GM21825 (cell line): ENCODE measurements around the gene CLTCL1.
"Not testable (repeated sequence)": the region's sequence is repeated elsewhere in the genome, so short reads cannot be mapped to it uniquely, and the experiment has no call there.

Experiments
- ATAC-seq: cut with Tn5 transposase; IDR thresholded peaks from one replicate; pipeline ENCODE4 v1.9.1; 2021; ENCODE audit warnings: mild to moderate bottlenecking, moderate library complexity; ENCODE audit not compliant: unreplicated experiment

CLTCL1 gene

GRCh38 chr22:19291580-19292457 lies at the start of gene CLTCL1:
Gene CLTCL1 (minus strand): TSS chr22:19291719. CDS start chr22:19291641, 78 bp downstream.
- ATAC-seq: peak; percentile 51

- ATAC-seq: no peak
These were observed 45.6 kb upstream of the CLTCL1 start for GRCh38 chr22:19337137-19337536.

DNA sequence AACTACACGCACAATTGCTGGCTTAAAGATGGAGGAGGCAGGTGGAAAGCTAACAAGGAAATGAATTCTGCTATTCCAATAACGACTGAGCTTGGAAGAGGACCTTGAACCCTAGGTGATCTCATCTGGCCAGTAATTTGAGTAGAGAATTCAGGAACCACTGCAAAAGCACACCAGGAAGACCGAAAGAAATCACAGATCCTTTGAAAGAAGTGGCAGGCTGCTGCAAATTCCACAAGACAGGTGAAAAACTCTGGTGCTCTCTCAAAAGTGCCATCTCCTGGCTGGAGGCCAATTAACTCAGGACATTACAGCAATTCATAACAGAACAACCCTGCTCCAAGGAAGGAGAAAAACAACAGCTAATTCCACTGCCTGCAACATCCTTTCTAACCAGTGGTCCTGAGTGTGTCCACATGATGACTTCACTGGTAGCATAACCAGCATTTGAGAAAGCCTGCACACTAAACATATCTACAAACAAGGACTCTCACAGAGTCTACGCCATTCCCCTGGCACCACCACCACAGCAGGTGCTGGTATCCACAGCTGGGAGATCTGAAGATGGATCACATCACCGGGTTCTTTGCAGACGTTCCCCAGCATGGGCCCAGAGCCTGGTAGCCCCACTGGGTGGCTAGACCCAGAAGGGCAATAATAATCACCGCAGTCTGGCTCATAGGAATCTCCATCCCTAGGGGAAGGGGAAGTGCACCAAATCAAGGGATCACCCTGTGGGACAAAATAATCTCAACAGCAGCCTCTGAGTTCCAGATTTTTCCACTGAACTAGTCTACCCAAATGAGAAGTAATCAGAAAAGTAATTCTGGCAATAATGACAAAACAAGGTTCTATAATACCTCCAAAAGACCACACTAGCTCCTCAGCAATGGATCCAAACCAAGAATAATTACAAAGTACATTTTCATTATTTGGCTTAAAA lies 44.9 kb upstream of the CLTCL1 start:
- ATAC-seq: no peak

- ATAC-seq: no peak
These were observed 40.5 kb upstream of the CLTCL1 start for GRCh38 chr22:19331975-19332374.

GRCh38 chr22:19331474-19331873 lies 40.0 kb upstream of the CLTCL1 start:
- ATAC-seq: no peak

DNA sequence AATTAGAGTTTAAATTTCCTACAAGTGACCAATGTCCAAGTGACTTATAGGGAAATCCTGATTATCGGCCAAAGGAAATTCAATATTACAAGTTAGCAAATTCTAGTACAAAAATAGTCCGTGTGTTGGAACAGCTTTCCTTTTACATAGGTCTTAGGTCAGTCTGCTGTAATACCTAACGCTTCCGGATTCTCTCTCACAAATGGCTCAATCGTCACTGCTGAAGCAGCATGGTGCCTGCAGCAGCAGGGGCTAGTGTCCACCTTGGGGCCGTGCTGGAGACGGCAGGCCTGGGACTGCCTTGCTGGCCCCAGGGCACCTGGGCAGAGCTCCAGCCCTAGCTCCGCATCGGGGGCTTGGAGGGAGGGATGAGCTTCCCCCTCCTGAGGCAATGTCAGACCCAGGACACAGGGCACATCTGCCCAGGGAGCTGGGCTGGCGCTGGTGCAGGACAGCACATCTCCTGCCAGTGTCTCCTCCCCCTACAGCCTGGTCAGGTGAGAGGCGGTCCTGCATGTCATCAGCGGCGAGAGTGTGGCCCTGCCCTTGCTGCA lies 39.4 kb upstream of the CLTCL1 start:
- ATAC-seq: no peak

- ATAC-seq: not testable (repeated sequence)
These were observed 38.7 kb upstream of the CLTCL1 start for GRCh38 chr22:19330205-19330604.

DNA sequence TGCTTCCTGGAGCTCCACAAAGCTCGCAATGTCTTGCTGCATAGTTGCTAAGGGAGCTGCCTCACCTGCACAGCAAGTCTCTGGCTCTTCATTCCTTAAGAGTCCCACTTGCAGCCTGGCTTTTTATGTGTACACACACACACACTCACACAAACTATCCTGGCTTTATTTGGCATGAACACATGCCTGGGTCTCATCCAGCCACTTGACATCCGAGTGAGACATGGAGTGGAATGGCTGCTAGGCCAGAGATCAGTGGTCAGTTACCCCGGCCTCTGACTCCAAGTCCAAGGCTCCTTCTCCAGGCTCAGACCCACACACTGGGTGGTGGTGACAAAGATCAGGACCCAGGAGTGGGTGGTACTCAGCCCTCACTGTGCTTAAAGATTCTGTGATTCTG lies 37.9 kb upstream of the CLTCL1 start:
- ATAC-seq: no peak

DNA sequence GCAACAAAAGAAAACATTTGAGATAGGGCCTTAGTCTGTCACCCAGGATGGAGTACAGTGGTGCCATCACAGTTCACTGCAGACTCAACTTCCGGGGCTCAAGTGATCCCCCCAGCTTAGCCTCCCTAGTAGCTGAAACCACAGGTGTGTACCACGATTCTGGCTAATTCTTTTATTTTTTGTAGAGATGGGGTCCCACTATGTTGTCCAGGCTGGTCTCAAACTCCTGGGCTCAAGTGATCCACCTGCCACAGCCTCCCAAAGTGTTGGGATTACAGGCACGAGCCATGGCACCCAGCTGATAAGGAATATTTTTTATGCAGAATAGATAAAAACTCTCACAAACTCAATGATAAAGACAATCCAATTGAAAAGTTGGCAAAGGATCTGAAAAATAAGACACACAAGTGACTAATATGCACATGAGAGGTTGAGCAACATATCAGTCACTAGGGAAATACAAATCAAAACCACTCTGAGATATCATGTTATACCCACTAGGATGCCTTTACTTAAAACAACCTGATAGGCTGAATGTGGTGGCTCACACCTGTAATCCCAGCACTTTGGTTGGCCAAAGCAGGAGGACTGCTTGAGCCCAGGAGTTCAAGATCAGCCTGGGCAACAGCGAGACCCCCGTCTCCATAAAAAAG lies 33.9 kb upstream of the CLTCL1 start:
- ATAC-seq: no peak

DNA sequence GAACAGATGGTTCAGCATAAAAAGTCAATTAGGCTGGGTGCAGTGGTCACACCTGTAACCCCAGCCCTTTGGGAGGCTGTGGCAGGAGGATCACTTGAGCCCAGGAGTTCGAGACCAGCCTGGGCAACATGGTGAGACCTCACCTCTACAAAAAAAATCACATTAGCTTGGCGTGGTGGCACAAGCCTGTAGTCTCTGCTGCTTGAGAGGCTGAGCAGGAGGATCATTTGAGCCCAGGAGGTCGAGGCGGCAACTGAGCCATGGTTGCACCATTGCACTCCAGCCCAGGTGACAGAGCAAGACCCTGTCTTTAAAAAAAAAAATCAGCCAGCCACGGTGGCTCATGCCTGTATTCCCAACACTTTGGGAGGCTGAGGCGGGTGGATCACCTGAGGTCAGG lies 31.9 kb upstream of the CLTCL1 start:
- not testable (repeated sequence) for ATAC-seq

DNA sequence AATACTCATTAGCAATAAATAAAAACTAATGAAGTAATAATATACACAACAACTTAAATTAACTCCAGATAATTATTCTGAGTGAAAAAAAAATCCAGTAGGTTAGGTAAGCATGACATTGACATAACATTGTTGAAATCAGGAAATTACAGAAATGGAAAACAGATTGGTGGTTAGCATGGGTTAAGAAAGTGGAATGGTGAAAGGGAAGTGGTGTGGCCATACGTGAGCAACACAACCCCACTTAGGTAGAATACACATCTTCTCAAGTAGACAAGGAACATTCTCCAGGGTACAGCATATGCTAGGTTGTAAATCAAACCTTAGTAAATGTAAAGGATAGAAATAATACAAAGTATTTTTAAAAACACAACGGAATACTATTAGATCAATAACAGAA lies 30.2 kb upstream of the CLTCL1 start:
- ATAC-seq: no peak

DNA sequence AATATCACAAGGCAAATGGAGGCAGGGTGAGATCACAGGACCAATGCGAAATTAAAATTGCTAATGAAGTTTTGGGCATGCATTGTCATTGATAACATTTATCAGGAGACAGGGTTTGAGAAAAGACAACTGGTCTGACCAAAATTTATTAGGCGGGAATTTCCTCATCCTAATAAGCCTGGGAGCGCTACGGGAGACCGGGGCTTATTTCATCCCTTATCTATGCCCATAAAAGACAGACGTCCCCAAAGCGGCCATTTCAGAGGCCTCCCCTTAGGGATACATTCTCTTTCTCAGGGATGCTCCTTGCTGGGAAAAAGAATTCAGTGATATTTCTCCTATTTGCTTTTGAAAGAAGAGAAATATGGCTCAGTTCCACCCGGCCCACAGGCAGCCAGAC lies 28.6 kb upstream of the CLTCL1 start:
- not testable (repeated sequence) for ATAC-seq

- ATAC-seq: no peak
These were observed 27.8 kb upstream of the CLTCL1 start for GRCh38 chr22:19319281-19319680.

DNA sequence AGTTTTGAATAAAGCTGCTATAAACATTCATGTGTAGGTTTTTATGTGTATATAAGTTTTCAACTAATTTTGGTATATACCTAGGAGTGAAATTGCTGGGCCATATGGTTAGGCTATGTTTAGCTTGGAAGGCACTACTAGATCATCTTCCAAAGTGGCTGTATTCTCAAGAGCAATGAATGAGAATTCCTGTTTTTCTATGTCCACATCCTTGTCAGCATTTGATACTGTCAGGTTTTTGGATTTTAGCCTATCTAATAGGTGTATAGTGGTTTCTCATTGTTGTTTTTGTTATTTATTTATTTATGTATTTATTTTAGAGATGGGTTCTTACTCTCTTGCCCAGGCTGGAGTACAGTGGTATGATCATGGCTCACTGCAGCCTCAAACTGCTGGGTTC lies 26.3 kb upstream of the CLTCL1 start:
- no peak for ATAC-seq

- no peak for ATAC-seq
These were observed 16.4 kb upstream of the CLTCL1 start for GRCh38 chr22:19307872-19308271.

DNA sequence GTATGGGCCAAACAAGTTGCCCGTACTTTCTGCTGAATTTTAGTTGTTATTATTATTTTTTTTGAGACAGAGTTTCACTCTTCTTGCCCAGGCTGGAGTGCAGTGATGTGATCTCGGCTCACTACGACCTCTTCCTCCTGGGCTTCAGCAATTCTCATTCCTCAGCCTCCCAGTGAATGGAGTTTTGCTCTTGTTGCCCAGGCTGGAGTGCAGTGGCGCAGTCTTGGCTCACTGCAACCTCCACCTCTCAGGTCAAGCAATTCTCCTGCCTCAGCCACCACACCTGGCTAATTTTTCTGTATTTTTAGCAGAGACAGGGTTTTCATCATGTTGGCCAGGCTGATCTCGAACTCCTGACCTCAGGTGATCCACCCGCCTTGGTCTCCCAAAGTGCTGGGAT lies 15.0 kb upstream of the CLTCL1 start:
- ATAC-seq: not testable (repeated sequence)

DNA sequence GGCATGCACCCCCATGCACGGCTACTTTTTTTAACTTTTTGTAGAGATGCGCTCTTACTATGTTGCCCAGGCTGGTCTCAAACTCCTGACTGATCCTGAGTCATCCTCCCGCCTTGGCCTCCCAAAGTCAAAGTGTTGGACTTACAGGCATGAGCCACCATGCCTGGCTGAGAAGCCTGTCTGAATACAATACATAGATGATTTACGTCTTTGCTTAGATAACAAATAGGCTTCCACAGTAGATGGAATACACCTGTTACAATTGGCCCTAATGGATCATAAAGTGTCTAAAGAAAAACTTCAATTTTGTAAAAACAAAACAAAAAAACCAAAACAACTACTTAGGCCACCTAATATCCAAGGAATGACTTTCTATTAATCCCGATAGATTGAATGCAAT lies 13.0 kb upstream of the CLTCL1 start:
- no peak for ATAC-seq

- no peak for ATAC-seq
These were observed 12.3 kb upstream of the CLTCL1 start for GRCh38 chr22:19303785-19304184.

- ATAC-seq: no peak
These were observed 4.2 kb upstream of the CLTCL1 start for GRCh38 chr22:19295733-19296132.

GRCh38 chr22:19292458-19293230 lies 1.1 kb upstream of the CLTCL1 start:
- no peak for ATAC-seq
